Gastroesophageal sphincter (tissue), 3 donors: ENCODE measurements around the gene FGR.

Source experiments
- POLR2AphosphoS5 ChIP-seq: sonication (generic); formaldehyde crosslinking; IDR thresholded peaks from one replicate; pipeline ENCODE4 v1.6.1; 2017; ENCODE audit warnings: antibody characterized with exemption
- TF ChIP-seq, protein P1 (sequence below), 4 experiments: fragments of 200-600 bp in 2 of 4; fragments of 450-650 bp in 2 of 4; sonication (generic) in 1 of 4; IDR thresholded peaks; one replicate each; pipeline ENCODE4 v1.5.1; 2017 to 2019; ENCODE audit warnings: antibody characterized with exemption in 4 of 4, mild to moderate bottlenecking in 2 of 4, moderate library complexity in 2 of 4

DNA sequence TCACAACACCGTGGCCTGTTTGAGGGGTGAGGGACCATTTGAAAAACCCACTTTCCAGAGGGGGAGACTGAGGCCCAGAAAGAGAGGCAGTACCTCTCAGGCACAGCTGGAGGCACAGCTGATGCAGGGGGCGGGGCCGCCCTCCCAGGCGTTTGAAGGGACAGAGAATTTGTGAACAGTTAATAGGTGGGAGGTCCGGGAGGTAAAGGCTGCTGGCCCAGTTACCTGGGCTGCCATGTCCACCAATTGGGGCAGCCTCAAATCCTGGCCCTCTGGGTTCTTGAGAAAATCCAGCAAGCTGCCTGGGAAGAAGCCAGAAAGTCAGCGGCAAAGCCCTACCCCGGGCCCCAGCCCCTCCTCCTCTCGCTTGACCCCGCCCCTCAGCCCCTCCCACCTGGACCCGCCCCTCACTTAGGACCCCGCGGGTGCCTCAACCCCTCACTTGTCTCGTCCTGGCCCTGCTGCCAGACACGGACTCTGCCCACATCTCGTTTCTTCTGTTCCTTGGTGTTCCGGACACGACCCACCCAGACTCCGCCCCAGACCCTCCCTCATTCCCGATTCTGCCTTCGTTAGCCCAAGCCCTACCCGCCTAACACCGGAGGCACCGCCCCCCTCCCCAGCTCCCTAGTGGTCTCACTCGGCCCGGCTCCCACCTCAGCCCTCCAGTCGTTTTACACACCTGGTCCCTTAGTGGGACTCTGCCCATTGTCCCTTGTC, 20.2 kb downstream of the FGR start:
- TF ChIP-seq, protein P1, sequence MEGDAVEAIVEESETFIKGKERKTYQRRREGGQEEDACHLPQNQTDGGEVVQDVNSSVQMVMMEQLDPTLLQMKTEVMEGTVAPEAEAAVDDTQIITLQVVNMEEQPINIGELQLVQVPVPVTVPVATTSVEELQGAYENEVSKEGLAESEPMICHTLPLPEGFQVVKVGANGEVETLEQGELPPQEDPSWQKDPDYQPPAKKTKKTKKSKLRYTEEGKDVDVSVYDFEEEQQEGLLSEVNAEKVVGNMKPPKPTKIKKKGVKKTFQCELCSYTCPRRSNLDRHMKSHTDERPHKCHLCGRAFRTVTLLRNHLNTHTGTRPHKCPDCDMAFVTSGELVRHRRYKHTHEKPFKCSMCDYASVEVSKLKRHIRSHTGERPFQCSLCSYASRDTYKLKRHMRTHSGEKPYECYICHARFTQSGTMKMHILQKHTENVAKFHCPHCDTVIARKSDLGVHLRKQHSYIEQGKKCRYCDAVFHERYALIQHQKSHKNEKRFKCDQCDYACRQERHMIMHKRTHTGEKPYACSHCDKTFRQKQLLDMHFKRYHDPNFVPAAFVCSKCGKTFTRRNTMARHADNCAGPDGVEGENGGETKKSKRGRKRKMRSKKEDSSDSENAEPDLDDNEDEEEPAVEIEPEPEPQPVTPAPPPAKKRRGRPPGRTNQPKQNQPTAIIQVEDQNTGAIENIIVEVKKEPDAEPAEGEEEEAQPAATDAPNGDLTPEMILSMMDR (IDR thresholded peaks at IDR 0.05), result no peak
- TF ChIP-seq POLR2AphosphoS5, result no peak
